HepG2 (cell line): ENCODE results near the gene CTXN1. TPM values are rescaled to one million over a fixed set of nuclear protein-coding genes. Genes with fewer than 3 reads are reported as not detected.
A peak's percentile ranks its signal among the peaks of the same experiment; 100 is the strongest.

Experiments used
- AKNA ChIP-seq: sonication (generic); formaldehyde crosslinking; IDR thresholded peaks from 2 replicates; pipeline ENCODE4 v1.4.0; 2020; ENCODE audit warnings: missing genetic modification reagents, borderline replicate concordance
- CBFB ChIP-seq: sonication (generic); formaldehyde crosslinking; IDR thresholded peaks from 2 replicates; pipeline ENCODE4 v1.4.0; 2020; ENCODE audit warnings: missing genetic modification reagents
- ESRRA ChIP-seq: sonication (generic); formaldehyde crosslinking; IDR thresholded peaks from 2 replicates; pipeline ENCODE4 v1.5.1; 2020; ENCODE audit warnings: mild to moderate bottlenecking, low read depth, missing genetic modification reagents
- FUBP1 ChIP-seq: sonication (generic); formaldehyde crosslinking; IDR thresholded peaks from 2 replicates; pipeline ENCODE4 v1.5.1; 2020; ENCODE audit warnings: missing genetic modification reagents, mild to moderate bottlenecking, borderline replicate concordance
- HDAC2 ChIP-seq: sonication (generic); formaldehyde crosslinking; IDR thresholded peaks from 2 replicates; pipeline ENCODE4 v1.4.0; 2020; ENCODE audit warnings: missing genetic modification reagents
- NFKB2 ChIP-seq: sonication (generic); formaldehyde crosslinking; IDR thresholded peaks from 2 replicates; pipeline ENCODE4 v1.4.0; 2020; ENCODE audit warnings: missing genetic modification reagents, borderline replicate concordance
- TARDBP ChIP-seq: sonication (generic); formaldehyde crosslinking; IDR thresholded peaks from 2 replicates; pipeline ENCODE4 v1.8.0; 2022; ENCODE audit warnings: mild to moderate bottlenecking, missing genetic modification reagents
- TEAD3 ChIP-seq: optimal IDR thresholded peaks from 2 replicates; pipeline ENCODE3; 2016; ENCODE audit warnings: borderline replicate concordance
- YEATS2 ChIP-seq: sonication (generic); formaldehyde crosslinking; IDR thresholded peaks from 2 replicates; pipeline ENCODE4 v1.4.0; 2020; ENCODE audit warnings: missing genetic modification reagents, borderline replicate concordance
- ZFP41 ChIP-seq: sonication (generic); formaldehyde crosslinking; IDR thresholded peaks from 2 replicates; pipeline ENCODE4 v1.4.0; 2020; ENCODE audit warnings: mild to moderate bottlenecking, missing genetic modification reagents, borderline replicate concordance
- ZNF264 ChIP-seq: sonication (generic); formaldehyde crosslinking; IDR thresholded peaks from 2 replicates; pipeline ENCODE4 v1.4.0; 2020; ENCODE audit warnings: missing genetic modification reagents
- ZNF280B ChIP-seq: sonication (generic); formaldehyde crosslinking; IDR thresholded peaks from 2 replicates; pipeline ENCODE4 v1.5.0; 2020; ENCODE audit warnings: missing genetic modification reagents, mild to moderate bottlenecking, borderline replicate concordance
- ZNF687 ChIP-seq: sonication (generic); formaldehyde crosslinking; IDR thresholded peaks from 2 replicates; pipeline ENCODE4 v1.5.1; 2020; ENCODE audit warnings: mild to moderate bottlenecking, missing genetic modification reagents, moderate library complexity
- ZNF782 ChIP-seq: sonication (generic); formaldehyde crosslinking; IDR thresholded peaks from 2 replicates; pipeline ENCODE4 v1.4.0; 2020; ENCODE audit warnings: missing genetic modification reagents, mild to moderate bottlenecking, borderline replicate concordance
- ZSCAN9 ChIP-seq: IDR thresholded peaks from 2 replicates; pipeline ENCODE4 v1.6.1; 2016; ENCODE audit warnings: borderline replicate concordance
- polyA plus RNA-seq, 8 experiments: library from polyadenylated mRNA; depleted of rRNA in 3 of 8; stranded (reverse) in 7 of 8; unstranded in 1 of 8; fragments of >200 nt; fragmentation: Illumina TruSeq in 4 of 8; extraction: Trizol in 4 of 8; gene quantifications; 2 replicates each; pipeline versions ENCODE4 v1.2.1 to v1.2.3, GENCODE V29; 2011 to 2016; ENCODE audit warnings: low read depth in 4 of 8, missing spikeins in 1 of 8, mixed read lengths in 1 of 8; ENCODE audit not compliant: insufficient read depth in 1 of 8
- total RNA-seq, 5 experiments: library from RNA; depleted of rRNA; stranded (reverse); fragments of >200 nt; fragmentation: Illumina TruSeq; extraction: Trizol; gene quantifications; 2 replicates each; pipeline ENCODE4 v1.2.3, GENCODE V29; 2016; ENCODE audit warnings: low read depth in 1 of 5

Gene CTXN1
- total and polyA plus RNA-seq, 2 of the 13 experiments (the other 11 are each of a cell fraction or from before 2014, with no cell fraction given): 0.11 TPM; not detected in 1

GRCh38 chr19:7918615-7919421, 7.1 kb downstream of the CTXN1 start (continued):
- TF ChIP-seq ZNF687 (CRISPR knock-in tag) (peak; percentile 66), ZNF264 (CRISPR knock-in tag) (0 out of 2 replicates have a peak, but pooled peaks have one; percentile 19), ZSCAN9 (CRISPR knock-in tag) (no peak), YEATS2 (CRISPR knock-in tag) (no peak), FUBP1 (CRISPR knock-in tag) (no peak), ZNF280B (CRISPR knock-in tag) (peak; percentile 65), TARDBP (peak; percentile 73; the same call in 1 of the 2 replicates), CBFB (CRISPR knock-in tag) (no peak), NFKB2 (CRISPR knock-in tag) (no peak), HDAC2 (CRISPR knock-in tag) (peak; percentile 35), ZNF782 (CRISPR knock-in tag) (no peak), TEAD3 (CRISPR knock-in tag) (peak; percentile 37), ESRRA (CRISPR knock-in tag) (no peak; the same call in 1 of the 2 replicates), ZFP41 (CRISPR knock-in tag) (no peak), AKNA (CRISPR knock-in tag) (no peak)
